HL-60 (cell line): ENCODE results near the gene CSNK1G2.

Experiments
- DNase-seq, 2 experiments: peaks; one replicate each; pipeline ENCODE4 v3.0.0-alpha.2; 2010 to 2020; ENCODE audit warnings: low read depth in 1 of 2, low spot score in 1 of 2
- H3K27ac ChIP-seq: fragments of 250-450 bp; sonication (Bioruptor Pico); replicated peaks from 2 replicates; pipeline ENCODE4 v1.5.1; 2020; ENCODE audit warnings: mild to moderate bottlenecking, moderate library complexity
- H3K27me3 ChIP-seq: fragments of 250-450 bp; sonication (Bioruptor Pico); 2 replicates; pipeline ENCODE4 v1.5.1; 2021; ENCODE audit warnings: mild to moderate bottlenecking, moderate library complexity; ENCODE audit not compliant: insufficient read depth, poor library complexity, severe bottlenecking
- H3K4me3 ChIP-seq: replicated peaks from 2 replicates; pipeline ENCODE4 v1.5.1; 2011; ENCODE audit warnings: mild to moderate bottlenecking, control low read depth, low read length; ENCODE audit not compliant: insufficient read depth
- GABPA ChIP-seq: IDR thresholded peaks from 2 replicates; pipeline ENCODE4 v1.6.1; 2012; ENCODE audit warnings: low read depth
- POLR2AphosphoS5 ChIP-seq: IDR thresholded peaks from 2 replicates; pipeline ENCODE4 v1.6.1; 2012; ENCODE audit warnings: low read depth
- SPI1 ChIP-seq: IDR thresholded peaks from 2 replicates; pipeline ENCODE4 v1.6.1; 2012; ENCODE audit warnings: low read depth, mild to moderate bottlenecking, borderline replicate concordance
- TF ChIP-seq, protein P1 (sequence below): IDR thresholded peaks from 2 replicates; pipeline ENCODE4 v1.6.1; 2012; ENCODE audit warnings: low read depth; ENCODE audit not compliant: insufficient replicate concordance
- TF ChIP-seq, protein P2 (sequence below): IDR thresholded peaks from one replicate; pipeline ENCODE4 v1.5.1; 2011; ENCODE audit warnings: low read length, control low read depth, inconsistent platforms; ENCODE audit not compliant: insufficient read depth

CSNK1G2 gene

DNA sequence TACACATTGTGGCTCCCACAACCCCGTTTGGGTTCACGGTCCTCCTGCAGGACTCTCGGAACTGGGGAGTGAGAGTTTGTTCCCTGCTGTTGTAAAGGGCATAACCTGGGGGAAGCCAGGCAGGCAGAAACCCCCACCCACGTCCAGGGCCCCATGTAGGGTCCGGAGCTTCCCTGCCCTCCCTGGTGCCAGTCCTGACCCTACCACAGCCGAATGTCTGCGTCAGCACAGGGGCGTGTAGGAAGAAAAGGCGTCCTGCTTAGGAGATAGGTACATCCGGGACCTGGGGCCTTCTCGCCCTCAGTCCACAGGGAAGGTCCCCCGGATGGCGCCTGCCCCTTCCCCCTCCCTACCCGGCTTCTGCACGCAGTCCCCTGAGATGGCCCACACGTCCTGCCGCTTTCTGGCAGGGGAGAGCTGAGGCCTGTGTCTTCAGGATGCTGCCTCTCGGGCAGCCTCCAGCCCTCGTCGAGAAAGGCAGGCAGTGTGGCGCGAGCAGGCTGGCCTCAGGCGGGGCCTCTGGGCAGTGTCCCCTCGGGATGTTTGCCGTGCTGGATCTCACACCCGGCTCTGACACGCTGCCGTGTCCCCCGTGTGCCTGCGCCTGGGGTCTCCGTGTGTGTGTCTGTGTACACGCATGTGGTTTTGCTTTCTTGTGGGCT is 19.1 kb downstream of the CSNK1G2 start:
- DNase-seq: no peak
- H3K4me3 ChIP-seq: no peak overlapping the region
- H3K27ac ChIP-seq: no peak overlapping the region
- TF ChIP-seq, protein P1, sequence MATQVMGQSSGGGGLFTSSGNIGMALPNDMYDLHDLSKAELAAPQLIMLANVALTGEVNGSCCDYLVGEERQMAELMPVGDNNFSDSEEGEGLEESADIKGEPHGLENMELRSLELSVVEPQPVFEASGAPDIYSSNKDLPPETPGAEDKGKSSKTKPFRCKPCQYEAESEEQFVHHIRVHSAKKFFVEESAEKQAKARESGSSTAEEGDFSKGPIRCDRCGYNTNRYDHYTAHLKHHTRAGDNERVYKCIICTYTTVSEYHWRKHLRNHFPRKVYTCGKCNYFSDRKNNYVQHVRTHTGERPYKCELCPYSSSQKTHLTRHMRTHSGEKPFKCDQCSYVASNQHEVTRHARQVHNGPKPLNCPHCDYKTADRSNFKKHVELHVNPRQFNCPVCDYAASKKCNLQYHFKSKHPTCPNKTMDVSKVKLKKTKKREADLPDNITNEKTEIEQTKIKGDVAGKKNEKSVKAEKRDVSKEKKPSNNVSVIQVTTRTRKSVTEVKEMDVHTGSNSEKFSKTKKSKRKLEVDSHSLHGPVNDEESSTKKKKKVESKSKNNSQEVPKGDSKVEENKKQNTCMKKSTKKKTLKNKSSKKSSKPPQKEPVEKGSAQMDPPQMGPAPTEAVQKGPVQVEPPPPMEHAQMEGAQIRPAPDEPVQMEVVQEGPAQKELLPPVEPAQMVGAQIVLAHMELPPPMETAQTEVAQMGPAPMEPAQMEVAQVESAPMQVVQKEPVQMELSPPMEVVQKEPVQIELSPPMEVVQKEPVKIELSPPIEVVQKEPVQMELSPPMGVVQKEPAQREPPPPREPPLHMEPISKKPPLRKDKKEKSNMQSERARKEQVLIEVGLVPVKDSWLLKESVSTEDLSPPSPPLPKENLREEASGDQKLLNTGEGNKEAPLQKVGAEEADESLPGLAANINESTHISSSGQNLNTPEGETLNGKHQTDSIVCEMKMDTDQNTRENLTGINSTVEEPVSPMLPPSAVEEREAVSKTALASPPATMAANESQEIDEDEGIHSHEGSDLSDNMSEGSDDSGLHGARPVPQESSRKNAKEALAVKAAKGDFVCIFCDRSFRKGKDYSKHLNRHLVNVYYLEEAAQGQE: no peak
- TF ChIP-seq POLR2AphosphoS5 (no peak), GABPA (no peak)
- H3K27me3 ChIP-seq: no peaks in the 10 kb centered on the region

DNA sequence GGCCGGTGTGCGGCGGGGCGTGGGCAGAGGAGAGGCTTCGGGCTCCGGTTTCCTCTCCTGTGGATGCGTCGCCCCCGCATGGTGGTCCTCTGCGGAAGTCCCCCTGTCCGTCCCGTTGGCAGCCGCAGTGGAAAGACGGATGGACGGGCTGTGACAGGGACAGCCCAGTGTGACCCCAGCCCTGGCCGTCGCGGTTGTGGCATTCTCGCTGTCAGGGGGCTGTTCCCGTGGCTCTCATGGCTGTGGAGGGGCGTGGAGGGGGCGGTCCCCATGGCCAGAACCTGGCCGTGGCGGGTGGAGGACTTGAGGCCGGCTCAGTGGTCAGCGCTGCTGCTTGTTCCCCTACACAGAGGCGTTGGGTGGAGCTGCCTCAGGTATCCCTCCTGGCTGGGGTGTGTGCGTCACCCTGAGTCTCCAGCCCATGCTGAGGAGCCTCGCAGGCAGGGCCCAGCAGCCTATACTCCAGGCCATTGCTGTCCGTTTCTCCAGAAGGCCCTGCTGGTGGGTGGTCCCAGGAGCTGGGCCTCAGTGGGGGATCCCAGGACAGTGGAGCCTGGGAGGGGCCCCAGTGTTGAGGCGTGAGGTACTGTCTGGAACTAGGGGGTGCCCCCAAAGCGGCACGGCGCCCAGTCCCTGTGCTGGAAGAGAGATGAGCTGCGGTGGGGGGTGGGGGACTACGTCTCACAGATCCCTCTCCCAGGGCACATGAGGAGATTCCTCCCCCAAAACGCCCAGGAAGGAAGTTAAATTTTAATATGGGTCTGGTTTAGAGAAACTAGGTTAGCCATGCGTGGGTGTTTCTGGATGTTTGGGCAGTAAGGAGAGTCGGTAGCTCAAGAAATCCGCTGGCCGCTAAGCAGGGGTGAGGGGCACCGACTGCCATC is 20.3 kb downstream of the CSNK1G2 start:
- Histone ChIP-seq H3K27ac (no peak overlapping the region), H3K27me3 (no peaks in the 10 kb centered on the region), H3K4me3 (no peak overlapping the region)
- DNase-seq: no peak
- TF ChIP-seq, protein P1: no peak
- no peak for TF ChIP-seq GABPA
- TF ChIP-seq, protein P2, sequence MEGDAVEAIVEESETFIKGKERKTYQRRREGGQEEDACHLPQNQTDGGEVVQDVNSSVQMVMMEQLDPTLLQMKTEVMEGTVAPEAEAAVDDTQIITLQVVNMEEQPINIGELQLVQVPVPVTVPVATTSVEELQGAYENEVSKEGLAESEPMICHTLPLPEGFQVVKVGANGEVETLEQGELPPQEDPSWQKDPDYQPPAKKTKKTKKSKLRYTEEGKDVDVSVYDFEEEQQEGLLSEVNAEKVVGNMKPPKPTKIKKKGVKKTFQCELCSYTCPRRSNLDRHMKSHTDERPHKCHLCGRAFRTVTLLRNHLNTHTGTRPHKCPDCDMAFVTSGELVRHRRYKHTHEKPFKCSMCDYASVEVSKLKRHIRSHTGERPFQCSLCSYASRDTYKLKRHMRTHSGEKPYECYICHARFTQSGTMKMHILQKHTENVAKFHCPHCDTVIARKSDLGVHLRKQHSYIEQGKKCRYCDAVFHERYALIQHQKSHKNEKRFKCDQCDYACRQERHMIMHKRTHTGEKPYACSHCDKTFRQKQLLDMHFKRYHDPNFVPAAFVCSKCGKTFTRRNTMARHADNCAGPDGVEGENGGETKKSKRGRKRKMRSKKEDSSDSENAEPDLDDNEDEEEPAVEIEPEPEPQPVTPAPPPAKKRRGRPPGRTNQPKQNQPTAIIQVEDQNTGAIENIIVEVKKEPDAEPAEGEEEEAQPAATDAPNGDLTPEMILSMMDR: no peak
- no peak for TF ChIP-seq POLR2AphosphoS5
- TF ChIP-seq SPI1: no peak

- TF ChIP-seq, protein P1: no peak
- no peak for TF ChIP-seq GABPA
- TF ChIP-seq, protein P2: no peak
- TF ChIP-seq POLR2AphosphoS5: no peak
- TF ChIP-seq SPI1: no peak
Measured at GRCh38 chr19:1962674-1963073, 21.7 kb downstream of the CSNK1G2 start.

More at GRCh38 chr19:1962674-1963073, 21.7 kb downstream of the CSNK1G2 start:
- Histone ChIP-seq H3K4me3 (no peak overlapping the region), H3K27me3 (no peaks in the 10 kb centered on the region), H3K27ac (no peak overlapping the region)
- DNase-seq: no peak
